WTC11 (cell line): Measurements from ENCODE around the gene LLGL1. TPM values are rescaled to one million over a fixed set of nuclear protein-coding genes. Genes with fewer than 3 reads are reported as not detected.

Source experiments
- ATAC-seq: fragments of 200-7000 bp; cut with Tn5 transposase; 2 replicates; pipeline ENCODE4 v1.10.0; 2021; ENCODE audit warnings: mild to moderate bottlenecking, moderate library complexity
- CTCF ChIA-PET: fragments of 300-600 bp; sonication (Branson Sonifier 250); formaldehyde crosslinking; loops from one replicate; lab custom pipeline; 2021; ENCODE audit warnings: antibody characterized with exemption; lab: Charles Lee
- POLR2A ChIA-PET: fragments of 350-600 bp; sonication (Branson Sonifier 250); formaldehyde crosslinking; loops from one replicate; lab custom pipeline; 2021; ENCODE audit warnings: antibody characterized with exemption; lab: Charles Lee
- DNase-seq: peaks from one replicate; pipeline ENCODE4 v3.0.0; 2021; ENCODE audit warnings: low spot score
- H3K27ac Mint-ChIP-seq: 2 replicates; pipeline ENCODE4 v1.8.0; 2021; ENCODE audit warnings: mixed read lengths
- H3K27me3 Mint-ChIP-seq: 2 replicates; pipeline ENCODE4 v1.8.0; 2021; ENCODE audit warnings: low read depth, mild to moderate bottlenecking, moderate library complexity, mixed read lengths
- H3K36me3 Mint-ChIP-seq: 2 replicates; pipeline ENCODE4 v1.8.0; 2021; ENCODE audit warnings: mixed read lengths
- H3K4me1 Mint-ChIP-seq: 2 replicates; pipeline ENCODE4 v1.8.0; 2022; ENCODE audit warnings: mixed read lengths
- H3K4me3 Mint-ChIP-seq: 2 replicates; pipeline ENCODE4 v1.8.0; 2021; ENCODE audit warnings: mild to moderate bottlenecking, moderate library complexity, mixed read lengths
- H3K9me3 Mint-ChIP-seq: 2 replicates; pipeline ENCODE4 v1.8.0; 2021; ENCODE audit warnings: mixed read lengths
- CBFB ChIP-seq: sonication (generic); formaldehyde crosslinking; IDR thresholded peaks from 2 replicates; pipeline ENCODE4 v1.8.1; 2022; ENCODE audit warnings: mild to moderate bottlenecking, low read depth, missing genetic modification reagents
- FOXP1 ChIP-seq: sonication (generic); formaldehyde crosslinking; IDR thresholded peaks from 2 replicates; pipeline ENCODE4 v1.8.0; 2022; ENCODE audit warnings: missing genetic modification reagents, mild to moderate bottlenecking, moderate library complexity, borderline replicate concordance
- FOXP4 ChIP-seq: sonication (generic); formaldehyde crosslinking; IDR thresholded peaks from 2 replicates; pipeline ENCODE4 v1.8.0; 2022; ENCODE audit warnings: mild to moderate bottlenecking, missing genetic modification reagents
- HMGXB4 ChIP-seq: sonication (generic); formaldehyde crosslinking; IDR thresholded peaks from 2 replicates; pipeline ENCODE4 v1.8.1; 2023; ENCODE audit warnings: mild to moderate bottlenecking, moderate library complexity, missing genetic modification reagents
- MLX ChIP-seq: sonication (generic); formaldehyde crosslinking; IDR thresholded peaks from 2 replicates; pipeline ENCODE4 v1.8.1; 2023; ENCODE audit warnings: mild to moderate bottlenecking, missing genetic modification reagents, moderate library complexity
- NR1H2 ChIP-seq: sonication (generic); formaldehyde crosslinking; IDR thresholded peaks from 2 replicates; pipeline ENCODE4 v1.9.0; 2021; ENCODE audit warnings: mild to moderate bottlenecking, moderate library complexity, missing genetic modification reagents
- SOX15 ChIP-seq: fragments of 250-450 bp; sonication (Bioruptor Pico); IDR thresholded peaks from 2 replicates; pipeline ENCODE4 v1.9.0; 2021; ENCODE audit warnings: mild to moderate bottlenecking
- STAT6 ChIP-seq: sonication (generic); formaldehyde crosslinking; conservative IDR thresholded peaks from 2 replicates; pipeline ENCODE4 v1.8.1; 2023; ENCODE audit warnings: mild to moderate bottlenecking, low read depth, missing genetic modification reagents, moderate library complexity
- ZBTB43 ChIP-seq: sonication (generic); formaldehyde crosslinking; IDR thresholded peaks from 2 replicates; pipeline ENCODE4 v1.8.1; 2023; ENCODE audit warnings: mild to moderate bottlenecking, missing genetic modification reagents
- ZMAT4 ChIP-seq: fragments of 250-450 bp; sonication (Bioruptor Pico); IDR thresholded peaks from 2 replicates; pipeline ENCODE4 v1.9.0; 2021; ENCODE audit warnings: mild to moderate bottlenecking
- ZNF138 ChIP-seq: sonication (generic); formaldehyde crosslinking; conservative IDR thresholded peaks from 2 replicates; pipeline ENCODE4 v1.8.1; 2022; ENCODE audit warnings: mild to moderate bottlenecking, moderate library complexity, missing genetic modification reagents
- ZNF263 ChIP-seq: sonication (generic); formaldehyde crosslinking; IDR thresholded peaks from 2 replicates; pipeline ENCODE4 v1.8.1; 2022; ENCODE audit warnings: low read depth, mild to moderate bottlenecking, moderate library complexity, missing genetic modification reagents
- ZNF317 ChIP-seq: sonication (generic); formaldehyde crosslinking; IDR thresholded peaks from 2 replicates; pipeline ENCODE4 v1.8.1; 2023; ENCODE audit warnings: low read depth, mild to moderate bottlenecking, moderate library complexity, missing genetic modification reagents, borderline replicate concordance
- ZNF512 ChIP-seq: sonication (generic); formaldehyde crosslinking; IDR thresholded peaks from 2 replicates; pipeline ENCODE4 v1.8.1; 2022; ENCODE audit warnings: missing genetic modification reagents, borderline replicate concordance
- ZSCAN18 ChIP-seq: fragments of 250-450 bp; sonication (Bioruptor Pico); IDR thresholded peaks from 2 replicates; pipeline ENCODE4 v2.1.2; 2022; ENCODE audit warnings: mild to moderate bottlenecking, moderate library complexity
- total RNA-seq: library from RNA; stranded (reverse); gene quantifications from 3 replicates; pipeline ENCODE4 v1.2.3, GENCODE V29; 2021

The LLGL1 gene
- total RNA-seq, 1 experiment from 2014 or later: 87.8 TPM

- no peak for TF ChIP-seq ZNF138
- no peak for TF ChIP-seq ZMAT4 (CRISPR knock-in tag)
Measured at GRCh38 chr17:18261146-18261515, 35.7 kb downstream of the LLGL1 start (continued).

GRCh38 chr17:18261659-18262058 is 36.2 kb downstream of the LLGL1 start:
- no peaks in the 10 kb centered on the region for H3K27me3 Mint-ChIP-seq
- H3K27ac Mint-ChIP-seq: no peak overlapping the region
- no peak for ATAC-seq
- no peaks in the 10 kb centered on the region for H3K9me3 Mint-ChIP-seq
- peaks cover 27% of the 10 kb centered on the region for H3K4me1 Mint-ChIP-seq
- TF ChIP-seq ZNF512 (CRISPR knock-in tag): no peak
- no peak for TF ChIP-seq HMGXB4 (CRISPR knock-in tag)
- no peak for TF ChIP-seq ZNF138
- TF ChIP-seq ZNF263 (CRISPR knock-in tag): no peak
- TF ChIP-seq MLX (CRISPR knock-in tag): no peak
- 0 out of 2 replicates have a peak, but pooled peaks have one; percentile 1 for TF ChIP-seq FOXP4 (CRISPR knock-in tag)
- no peak for TF ChIP-seq ZSCAN18 (CRISPR knock-in tag)
- H3K4me3 Mint-ChIP-seq: peak overlapping the region; percentile 77
- CTCF ChIA-PET: interaction anchor here (1.0 to 1.3 kb wide), 2 partner anchors 15 to 59 kb away, joined by 3 to 4 read pairs; no protein-coding TSS in a partner anchor
- DNase-seq: no peak
- POLR2A ChIA-PET: no interaction called here
- peaks cover 10% of the 10 kb centered on the region; the same call in 1 of the 2 replicates for H3K36me3 Mint-ChIP-seq

- DNase-seq (no peak), ATAC-seq (no peak)
- POLR2A ChIA-PET: no interaction called here
- Mint-ChIP-seq H3K4me1 (peaks cover 22% of the 10 kb centered on the region), H3K27me3 (no peaks in the 10 kb centered on the region), H3K4me3 (peak overlapping the region; percentile 77), H3K36me3 (peaks cover 8% of the 10 kb centered on the region; the same call in 1 of the 2 replicates), H3K9me3 (no peaks in the 10 kb centered on the region), H3K27ac (no peak overlapping the region)
- CTCF ChIA-PET: interaction anchor here (1.3 kb wide), 1 partner anchor 58 kb away, joined by 4 read pairs; no protein-coding TSS in a partner anchor
- TF ChIP-seq FOXP1: no peak
- no peak for TF ChIP-seq ZNF317 (CRISPR knock-in tag)
- TF ChIP-seq STAT6: no peak
- no peak for TF ChIP-seq SOX15
- TF ChIP-seq ZSCAN18 (CRISPR knock-in tag): no peak
- TF ChIP-seq ZBTB43 (CRISPR knock-in tag): no peak
- TF ChIP-seq CBFB (CRISPR knock-in tag): no peak
- no peak for TF ChIP-seq NR1H2 (CRISPR knock-in tag)
Measured at GRCh38 chr17:18262111-18262510, 36.7 kb downstream of the LLGL1 start.
